Measurements from ENCODE around the gene CCL5.

CCL5 gene

DNA sequence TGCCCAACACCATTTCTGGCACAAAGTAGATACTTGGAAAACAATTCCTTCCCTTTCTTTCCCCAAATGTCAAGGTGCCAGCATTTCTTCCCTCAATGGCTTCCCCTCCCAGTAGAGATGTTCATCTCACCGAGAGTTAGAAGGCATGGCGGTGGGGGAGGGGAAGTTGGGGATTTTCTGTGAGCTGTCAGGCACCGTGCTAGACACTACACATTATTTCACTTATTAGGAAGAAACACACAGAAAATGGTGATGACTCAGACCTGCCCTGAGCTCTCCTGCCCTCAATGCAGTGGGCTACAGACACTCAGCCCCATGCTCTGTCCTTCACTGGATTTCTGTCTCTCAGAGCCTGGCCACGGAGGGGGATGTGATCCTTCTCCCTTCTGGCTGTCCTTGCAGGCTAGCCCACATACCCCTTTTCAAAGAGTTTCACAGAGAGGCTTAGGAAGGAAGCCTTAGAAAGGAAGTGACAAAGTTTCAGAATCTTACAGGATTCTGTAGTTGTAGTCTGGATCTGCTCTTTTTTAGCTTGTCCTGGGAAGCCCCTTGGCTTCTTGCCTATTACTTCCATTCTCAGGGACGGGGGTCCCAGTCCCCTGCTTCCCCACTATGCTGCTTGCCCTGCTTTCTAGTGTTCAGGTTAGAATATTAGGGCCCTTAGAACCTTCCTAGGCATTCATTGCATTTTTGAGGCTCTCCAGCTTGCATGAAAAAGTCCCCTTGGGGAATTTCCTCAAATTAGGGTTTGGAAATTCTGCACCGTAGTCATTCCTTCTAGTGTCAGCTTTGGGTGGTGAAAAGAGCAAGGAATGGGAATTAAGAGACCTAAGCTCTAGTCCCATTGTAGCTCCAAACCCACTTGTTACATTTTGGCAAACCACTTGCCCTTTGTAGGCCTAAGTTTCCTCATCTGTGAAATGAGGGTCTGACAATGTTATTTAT, 12.2 kb upstream of the CCL5 start:
- no peak for FAIRE-seq
- no peak for DNase-seq (ENCODE audit: insufficient read length, low spot score)
- TF ChIP-seq POLR2A (IDR thresholded peaks at IDR 0.05; ENCODE audit: low read depth, low read length): no peak

GRCh38 chr17:35891269-35891668, 11.1 kb upstream of the CCL5 start:
- DNase-seq (ENCODE audit: insufficient read length, low spot score) (no peak), FAIRE-seq (no peak)
- no peak for TF ChIP-seq POLR2A (IDR thresholded peaks at IDR 0.05; ENCODE audit: low read depth, low read length)

- FAIRE-seq: no peak
- no peak for TF ChIP-seq POLR2A (IDR thresholded peaks at IDR 0.05; ENCODE audit: low read depth, low read length)
- DNase-seq (ENCODE audit: insufficient read length, low spot score): no peak
Measured at GRCh38 chr17:35890774-35891155, 10.6 kb upstream of the CCL5 start.

DNA sequence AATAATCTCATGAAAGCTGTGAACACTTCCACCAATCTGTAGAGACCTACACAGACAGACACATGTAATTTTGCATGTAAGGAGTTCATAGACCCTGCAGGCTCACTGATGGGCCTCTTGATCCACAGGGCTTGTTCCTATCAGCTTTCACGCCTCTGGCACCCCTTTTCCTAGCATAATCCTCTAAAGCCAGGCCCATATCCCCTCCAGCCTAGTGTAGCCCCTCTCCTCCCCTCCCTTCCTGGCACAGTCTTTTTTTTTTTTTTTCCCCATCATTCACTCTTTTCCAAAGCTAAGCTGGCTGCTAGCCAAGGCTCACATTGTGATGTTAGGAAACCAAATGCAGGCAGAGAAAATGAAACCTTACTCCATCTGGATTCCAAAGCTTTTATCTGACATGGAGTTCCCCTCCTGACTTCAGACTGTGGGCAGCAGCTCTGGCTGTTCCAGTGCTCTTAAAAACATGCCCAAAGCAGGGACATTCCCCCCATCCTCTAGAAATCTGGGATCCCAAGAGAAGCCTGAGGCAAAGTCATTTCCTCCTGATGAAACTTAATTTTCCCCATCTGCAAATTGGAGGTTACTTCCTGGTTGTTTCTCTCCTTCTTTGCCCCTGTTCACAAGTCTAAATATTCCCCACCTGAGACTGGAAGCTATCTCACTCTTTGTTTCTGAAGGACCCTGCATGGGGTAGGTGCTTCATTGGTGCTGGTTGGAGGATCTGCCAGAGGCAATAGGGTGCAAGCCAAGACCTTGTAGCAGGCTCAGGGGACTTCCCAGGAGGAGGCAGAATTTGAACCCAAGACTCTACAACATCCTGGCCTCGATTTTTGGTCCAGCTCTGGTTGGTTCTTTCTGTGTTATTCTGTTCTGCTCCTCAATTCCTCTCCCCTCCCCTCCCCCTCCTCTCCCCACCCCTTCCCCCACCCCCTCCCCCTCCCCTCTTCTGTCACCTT, 9.9 kb upstream of the CCL5 start:
- TF ChIP-seq POLR2A (IDR thresholded peaks at IDR 0.05; ENCODE audit: low read depth, low read length): no peak
- no peak for FAIRE-seq
- DNase-seq (ENCODE audit: insufficient read length, low spot score): no peak

DNA sequence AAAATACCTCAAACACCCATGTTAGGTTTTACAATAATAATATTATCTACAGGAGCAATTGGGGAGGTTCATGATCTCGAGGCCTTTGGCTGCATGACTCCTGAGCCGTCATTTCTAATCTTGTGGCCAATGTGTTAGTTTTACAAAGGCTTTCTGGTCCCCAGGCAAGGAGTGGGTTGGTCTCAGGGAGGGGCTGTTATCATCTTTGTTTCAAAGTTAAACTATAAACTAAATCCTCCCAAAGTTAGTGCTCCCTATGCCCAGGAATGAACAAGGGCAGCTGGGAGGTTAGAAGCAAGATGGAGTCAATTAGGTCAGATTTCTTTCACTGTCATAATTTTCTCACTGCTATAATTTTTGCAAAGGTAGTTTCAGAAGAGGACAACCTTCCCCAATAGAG, 9.1 kb upstream of the CCL5 start:
- DNase-seq (ENCODE audit: insufficient read length, low spot score): no peak
- no peak for TF ChIP-seq POLR2A (IDR thresholded peaks at IDR 0.05; ENCODE audit: low read depth, low read length)
- no peak for FAIRE-seq

DNA sequence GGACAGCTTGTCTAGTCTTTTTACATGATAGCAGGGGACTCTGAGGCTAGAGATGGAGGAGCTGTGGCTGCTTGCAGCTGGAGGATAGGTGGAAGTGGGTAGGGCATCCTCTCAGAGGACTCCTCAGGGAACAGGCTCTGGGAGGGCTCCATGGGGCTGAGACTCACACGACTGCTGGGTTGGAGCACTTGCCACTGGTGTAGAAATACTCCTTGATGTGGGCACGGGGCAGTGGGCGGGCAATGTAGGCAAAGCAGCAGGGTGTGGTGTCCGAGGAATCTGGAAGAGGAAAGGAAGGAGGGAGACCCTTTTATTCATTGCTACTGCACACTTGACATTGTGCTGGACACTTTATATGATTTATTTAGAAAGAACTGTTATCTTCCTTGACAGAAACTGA, 1.8 kb downstream of the CCL5 start:
- FAIRE-seq: no peak
- TF ChIP-seq POLR2A (IDR thresholded peaks at IDR 0.05; ENCODE audit: low read depth, low read length): no peak

DNA sequence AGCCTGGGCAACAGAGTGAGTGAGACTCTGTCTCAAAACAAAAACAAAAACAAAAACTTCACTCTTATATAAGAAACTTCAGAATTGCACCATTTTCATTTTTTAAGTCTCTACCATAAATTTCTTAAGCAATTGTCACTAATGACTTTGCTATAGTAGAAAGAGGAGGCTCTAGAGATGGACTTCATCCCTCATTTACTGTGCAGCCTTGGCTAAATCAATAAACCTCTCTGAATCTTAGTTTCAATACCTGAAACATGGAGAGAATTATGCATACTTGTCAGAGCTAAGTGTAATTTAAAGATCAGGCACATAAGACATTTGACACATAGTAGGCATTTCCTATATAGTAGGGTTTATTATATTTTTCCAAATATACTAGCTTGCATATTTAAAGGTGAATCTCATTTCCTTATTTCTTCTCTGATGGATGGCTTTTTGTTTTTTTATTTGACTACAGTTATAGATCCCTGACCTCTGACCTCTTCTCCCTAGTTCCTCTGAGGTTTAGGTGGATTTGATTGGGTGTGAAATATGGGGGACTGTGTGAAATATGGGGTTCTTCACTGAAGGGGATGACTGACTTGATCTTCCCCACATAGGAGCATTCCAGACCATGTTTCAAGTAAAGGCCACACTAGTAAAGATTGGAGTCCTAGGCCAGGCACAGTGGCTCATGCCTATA, 2.7 kb downstream of the CCL5 start:
- no peak for TF ChIP-seq POLR2A (IDR thresholded peaks at IDR 0.05; ENCODE audit: low read depth, low read length)
- no peak for FAIRE-seq
- no peak for DNase-seq (ENCODE audit: insufficient read length, low spot score)

More for the DNA sequence above, 1.8 kb downstream of the CCL5 start:
- no peak for DNase-seq (ENCODE audit: insufficient read length, low spot score)

DNA sequence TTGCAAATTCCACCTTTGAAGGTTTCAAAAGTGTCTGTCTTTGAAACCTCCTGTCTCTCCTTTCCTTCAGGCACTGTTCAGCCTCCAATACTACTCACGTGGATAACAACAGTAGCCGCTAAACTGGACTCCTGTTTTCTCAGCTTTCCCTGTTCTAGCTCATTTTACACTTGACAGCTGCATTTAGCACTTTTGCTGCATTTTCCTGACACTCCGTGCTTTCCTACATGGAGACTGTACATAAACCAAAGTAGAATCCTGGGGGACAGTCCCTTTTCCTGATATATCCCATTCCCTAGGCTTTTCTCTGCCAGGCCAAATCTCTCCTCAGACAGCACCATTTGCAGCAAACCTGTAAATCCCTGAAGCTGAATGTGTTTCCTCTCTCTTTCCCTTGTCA, 3.6 kb downstream of the CCL5 start:
- DNase-seq (ENCODE audit: insufficient read length, low spot score): no peak
- no peak for TF ChIP-seq POLR2A (IDR thresholded peaks at IDR 0.05; ENCODE audit: low read depth, low read length)
- FAIRE-seq: no peak

DNA sequence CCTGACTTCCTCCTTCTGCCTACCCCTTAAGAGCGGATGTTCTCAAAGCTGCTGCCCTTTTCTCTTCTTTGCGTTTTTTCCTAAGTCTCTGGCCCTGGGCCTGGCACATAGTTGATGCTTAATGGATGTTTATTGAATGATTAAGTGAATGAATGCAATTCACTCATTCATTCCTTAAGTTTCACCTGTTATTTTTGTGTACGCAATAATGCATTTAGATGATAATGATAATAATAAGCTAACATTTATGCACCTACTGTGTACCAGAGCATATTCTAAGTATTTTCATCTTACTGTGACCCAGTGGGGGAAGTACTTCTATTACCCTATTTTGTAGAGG, 4.4 kb downstream of the CCL5 start:
- no peak for TF ChIP-seq POLR2A (IDR thresholded peaks at IDR 0.05; ENCODE audit: low read depth, low read length)
- FAIRE-seq (no peak), DNase-seq (ENCODE audit: insufficient read length, low spot score) (no peak)

DNA sequence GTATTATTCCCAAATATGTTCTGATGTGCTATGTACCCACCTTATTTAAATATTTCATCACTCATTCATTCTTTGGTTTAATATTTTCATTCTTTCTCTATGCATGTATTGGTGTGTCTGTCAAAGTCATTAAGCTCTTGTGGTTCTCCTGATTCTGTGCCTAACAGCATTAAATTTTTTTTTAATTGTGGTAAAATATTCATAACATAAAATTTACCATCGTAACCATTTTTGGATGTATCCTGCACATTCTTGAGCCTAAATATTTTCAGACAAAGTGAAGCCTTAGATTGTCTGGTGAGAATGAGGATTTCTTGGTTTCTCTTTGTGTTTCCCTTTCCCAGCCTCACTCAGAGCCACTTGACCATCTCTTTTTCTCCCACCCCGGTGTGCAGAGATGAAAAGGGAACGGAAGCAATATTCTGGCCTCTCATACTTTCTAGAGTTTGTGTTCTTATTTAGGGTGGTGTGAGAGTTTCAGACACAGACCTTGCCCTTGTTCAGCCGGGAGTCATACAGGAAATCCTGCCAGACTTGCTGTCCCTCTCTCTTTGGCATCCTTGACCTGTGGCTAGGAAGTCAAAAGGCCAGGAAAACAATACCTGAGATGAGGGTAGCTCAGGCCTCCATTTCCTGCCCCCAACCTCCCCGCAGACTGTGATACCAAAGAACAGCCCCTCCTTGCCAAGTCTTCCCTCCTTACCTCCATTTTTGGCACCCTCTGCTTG, 4.9 kb downstream of the CCL5 start:
- FAIRE-seq (no peak), DNase-seq (ENCODE audit: insufficient read length, low spot score) (no peak)
- TF ChIP-seq POLR2A (IDR thresholded peaks at IDR 0.05; ENCODE audit: low read depth, low read length): no peak

GRCh38 chr17:35872196-35872980, 7.8 kb downstream of the CCL5 start:
- FAIRE-seq (no peak), DNase-seq (ENCODE audit: insufficient read length, low spot score) (no peak)
- no peak for TF ChIP-seq POLR2A (IDR thresholded peaks at IDR 0.05; ENCODE audit: low read depth, low read length)

- FAIRE-seq (no peak), DNase-seq (ENCODE audit: insufficient read length, low spot score) (no peak)
- no peak for TF ChIP-seq POLR2A (IDR thresholded peaks at IDR 0.05; ENCODE audit: low read depth, low read length)
Measured at GRCh38 chr17:35870906-35871819, 9.0 kb downstream of the CCL5 start.

Data from H54 (cell line).